ENCODE data around the gene LTN1.
A peak's percentile ranks its signal among the peaks of the same experiment; 100 is the strongest.

Gene LTN1

GRCh38 chr21:28884481-28884880 is 108.2 kb downstream of the LTN1 start:
- DNase-seq = no peak
- peak overlapping the region; percentile 99 for H3K27ac Mint-ChIP-seq
- peaks cover 19% of the 10 kb centered on the region for H3K4me1 Mint-ChIP-seq
- no peak for ATAC-seq
- H3K9me3 Mint-ChIP-seq = no peaks in the 10 kb centered on the region
- H3K27me3 Mint-ChIP-seq = no peaks in the 10 kb centered on the region
- peak overlapping the region; percentile 86 to 92 for H3K4me3 Mint-ChIP-seq

DNA sequence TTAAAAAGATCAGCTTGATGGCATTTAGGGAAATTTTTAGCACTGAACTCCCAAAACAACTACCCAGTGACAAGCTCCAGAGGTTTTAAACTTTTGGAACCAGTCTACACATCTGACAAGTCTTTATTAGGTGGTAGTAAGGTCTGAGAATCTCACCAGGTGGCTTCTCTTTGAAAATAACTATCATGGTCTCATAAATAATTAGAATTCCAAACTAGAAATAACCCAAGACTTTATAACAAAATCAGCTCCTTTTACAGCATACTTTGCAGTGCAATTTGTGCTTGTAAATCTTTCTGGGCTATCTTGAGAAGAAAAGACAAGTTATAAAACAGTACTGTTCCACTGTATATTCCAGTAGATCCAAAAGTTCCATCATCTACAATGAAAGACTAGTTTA is 108.7 kb downstream of the LTN1 start:
- H3K4me3 Mint-ChIP-seq = peak overlapping the region; percentile 86 to 92
- H3K27ac Mint-ChIP-seq = peak overlapping the region in 1 of 2 donors; percentile 99
- ATAC-seq (no peak), DNase-seq (no peak)
- peaks cover 19% of the 10 kb centered on the region for H3K4me1 Mint-ChIP-seq
- H3K27me3 Mint-ChIP-seq = no peaks in the 10 kb centered on the region
- no peaks in the 10 kb centered on the region for H3K9me3 Mint-ChIP-seq

DNA sequence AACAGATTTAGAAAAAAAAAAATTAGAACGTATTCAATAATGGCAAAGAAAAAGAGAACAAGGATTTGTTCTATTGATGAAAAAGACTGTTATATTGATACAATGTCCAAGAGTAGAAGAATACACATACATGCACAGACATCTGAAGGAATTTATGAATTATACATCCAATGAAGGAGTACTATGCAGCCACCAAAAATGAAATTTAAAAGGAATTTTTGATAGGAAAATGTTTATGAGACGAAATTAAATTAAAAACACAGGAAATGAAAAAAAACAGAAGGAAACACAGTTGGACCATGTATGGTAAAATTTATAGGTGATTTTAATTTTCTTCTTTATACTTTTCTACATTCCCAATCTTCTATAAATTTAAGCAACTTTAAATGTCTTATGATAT is 110.3 kb downstream of the LTN1 start:
- no peaks in the 10 kb centered on the region for H3K27me3 Mint-ChIP-seq
- no peaks in the 10 kb centered on the region for H3K9me3 Mint-ChIP-seq
- no peak overlapping the region for H3K4me3 Mint-ChIP-seq
- ATAC-seq (no peak), DNase-seq (no peak)
- H3K4me1 Mint-ChIP-seq = peaks cover 19% of the 10 kb centered on the region
- no peak overlapping the region for H3K27ac Mint-ChIP-seq
